Measurements from ENCODE around the gene MMP23B. TPM values are rescaled to one million over a fixed set of nuclear protein-coding genes. Genes with fewer than 3 reads are reported as not detected.

The MMP23B gene
- total and polyA plus RNA-seq, 2 experiments from 2014 or later, result 15.8 to 16.2 TPM

DNA sequence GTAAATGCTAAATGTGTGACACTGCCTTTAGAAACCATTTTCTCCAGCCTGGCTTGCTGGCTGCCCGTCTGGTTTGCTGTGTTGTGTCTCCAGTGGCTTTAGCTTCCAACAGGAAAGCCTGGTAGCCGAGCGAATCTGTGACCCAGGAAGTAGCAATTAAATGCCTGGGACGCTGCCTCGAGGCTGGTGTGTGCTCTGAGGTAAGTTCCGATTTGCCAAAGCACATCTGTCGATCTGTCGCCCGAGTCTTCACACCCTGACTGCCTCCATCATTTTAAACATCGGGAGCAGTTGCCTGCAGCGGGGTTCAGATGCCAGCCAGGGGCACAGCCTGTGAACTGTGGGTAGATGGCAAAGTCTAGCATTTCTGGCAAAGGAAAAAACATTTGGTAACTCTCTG is 14.5 kb upstream of the MMP23B start:
- Mint-ChIP-seq H3K27me3 (ENCODE audit: insufficient read depth, low read depth, poor library complexity) (peaks cover 13% of the 10 kb centered on the region), H3K27ac (no peak overlapping the region), H3K9me3 (no peaks in the 10 kb centered on the region), H3K4me3 (peak overlapping the region; percentile 80), H3K4me1 (peaks cover 12% of the 10 kb centered on the region), H3K36me3 (ENCODE audit: low read depth) (peaks cover 2% of the 10 kb centered on the region; the same call in 2 of the 3 replicates)
- Histone ChIP-seq H3K27me3 (ENCODE audit: insufficient read depth) (no peaks in the 10 kb centered on the region), H3K4me1 (ENCODE audit: insufficient read depth) (peaks cover 6% of the 10 kb centered on the region; the same call in 1 of the 2 replicates), H3K4me2 (no peak overlapping the region), H3K4me3 (no peak overlapping the region), H3K9me2 (ENCODE audit: insufficient read depth) (no peaks in the 10 kb centered on the region), H4K20me1 (replicated peaks; ENCODE audit: insufficient read depth) (peaks cover 11% of the 10 kb centered on the region), H2AFZ (no peak overlapping the region), H3K79me2 (replicated peaks; ENCODE audit: insufficient read depth) (peaks cover 16% of the 10 kb centered on the region; the same call in 1 of the 2 replicates), H3K27ac (ENCODE audit: low read depth) (no peak overlapping the region), H3F3A (replicated peaks; ENCODE audit: low read depth) (peaks cover 4% of the 10 kb centered on the region; the same call in 1 of the 2 replicates), H3K36me3 (ENCODE audit: insufficient read depth) (no peaks in the 10 kb centered on the region)
- no peak for DNase-seq (ENCODE audit: low spot score)
- ATAC-seq, result no peak
- TF ChIP-seq ZNF114 (CRISPR knock-in tag; IDR thresholded peaks at IDR 0.05), result no peak

DNA sequence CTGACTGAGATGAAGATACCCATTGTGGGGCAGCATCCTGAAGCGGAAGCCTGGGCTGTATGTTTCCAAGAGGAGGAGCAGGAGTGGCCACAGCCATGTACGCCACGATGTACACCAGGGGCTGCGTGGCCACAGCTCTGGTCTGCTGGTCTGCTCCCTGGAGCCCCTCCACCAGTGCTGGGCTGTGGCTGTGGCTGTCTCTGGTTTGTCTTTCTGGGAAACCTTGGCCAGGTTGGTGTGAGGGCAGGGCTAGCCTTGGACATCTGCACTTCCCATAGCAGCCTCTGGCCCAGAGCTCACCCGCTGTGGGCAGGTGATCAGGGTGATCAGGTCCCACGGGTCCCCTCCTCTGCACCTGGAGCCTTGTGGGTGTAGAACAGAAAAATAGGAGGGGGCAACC is 14.0 kb upstream of the MMP23B start:
- Histone ChIP-seq H3K4me2 (no peak overlapping the region), H3K9me2 (ENCODE audit: insufficient read depth) (no peaks in the 10 kb centered on the region), H3F3A (replicated peaks; ENCODE audit: low read depth) (peaks cover 4% of the 10 kb centered on the region; the same call in 1 of the 2 replicates), H3K4me3 (no peak overlapping the region), H3K36me3 (ENCODE audit: insufficient read depth) (no peaks in the 10 kb centered on the region), H3K27ac (ENCODE audit: low read depth) (no peak overlapping the region), H3K4me1 (ENCODE audit: insufficient read depth) (peaks cover 6% of the 10 kb centered on the region; the same call in 1 of the 2 replicates), H3K27me3 (ENCODE audit: insufficient read depth) (no peaks in the 10 kb centered on the region), H4K20me1 (replicated peaks; ENCODE audit: insufficient read depth) (peaks cover 11% of the 10 kb centered on the region), H3K79me2 (replicated peaks; ENCODE audit: insufficient read depth) (peaks cover 16% of the 10 kb centered on the region; the same call in 1 of the 2 replicates), H2AFZ (no peak overlapping the region)
- Mint-ChIP-seq H3K4me3 (peak overlapping the region; percentile 80; the same call in 2 of the 3 replicates), H3K4me1 (peaks cover 12% of the 10 kb centered on the region), H3K9me3 (no peaks in the 10 kb centered on the region; the same call in 2 of the 3 replicates), H3K27me3 (ENCODE audit: insufficient read depth, low read depth, poor library complexity) (peaks cover 13% of the 10 kb centered on the region), H3K36me3 (ENCODE audit: low read depth) (peaks cover 2% of the 10 kb centered on the region; the same call in 2 of the 3 replicates), H3K27ac (no peak overlapping the region)
- no peak for DNase-seq (ENCODE audit: low spot score)
- no peak for ATAC-seq
- no peak for TF ChIP-seq JUNB (IDR thresholded peaks at IDR 0.05; ENCODE audit: unreplicated experiment)
- TF ChIP-seq, protein P1, sequence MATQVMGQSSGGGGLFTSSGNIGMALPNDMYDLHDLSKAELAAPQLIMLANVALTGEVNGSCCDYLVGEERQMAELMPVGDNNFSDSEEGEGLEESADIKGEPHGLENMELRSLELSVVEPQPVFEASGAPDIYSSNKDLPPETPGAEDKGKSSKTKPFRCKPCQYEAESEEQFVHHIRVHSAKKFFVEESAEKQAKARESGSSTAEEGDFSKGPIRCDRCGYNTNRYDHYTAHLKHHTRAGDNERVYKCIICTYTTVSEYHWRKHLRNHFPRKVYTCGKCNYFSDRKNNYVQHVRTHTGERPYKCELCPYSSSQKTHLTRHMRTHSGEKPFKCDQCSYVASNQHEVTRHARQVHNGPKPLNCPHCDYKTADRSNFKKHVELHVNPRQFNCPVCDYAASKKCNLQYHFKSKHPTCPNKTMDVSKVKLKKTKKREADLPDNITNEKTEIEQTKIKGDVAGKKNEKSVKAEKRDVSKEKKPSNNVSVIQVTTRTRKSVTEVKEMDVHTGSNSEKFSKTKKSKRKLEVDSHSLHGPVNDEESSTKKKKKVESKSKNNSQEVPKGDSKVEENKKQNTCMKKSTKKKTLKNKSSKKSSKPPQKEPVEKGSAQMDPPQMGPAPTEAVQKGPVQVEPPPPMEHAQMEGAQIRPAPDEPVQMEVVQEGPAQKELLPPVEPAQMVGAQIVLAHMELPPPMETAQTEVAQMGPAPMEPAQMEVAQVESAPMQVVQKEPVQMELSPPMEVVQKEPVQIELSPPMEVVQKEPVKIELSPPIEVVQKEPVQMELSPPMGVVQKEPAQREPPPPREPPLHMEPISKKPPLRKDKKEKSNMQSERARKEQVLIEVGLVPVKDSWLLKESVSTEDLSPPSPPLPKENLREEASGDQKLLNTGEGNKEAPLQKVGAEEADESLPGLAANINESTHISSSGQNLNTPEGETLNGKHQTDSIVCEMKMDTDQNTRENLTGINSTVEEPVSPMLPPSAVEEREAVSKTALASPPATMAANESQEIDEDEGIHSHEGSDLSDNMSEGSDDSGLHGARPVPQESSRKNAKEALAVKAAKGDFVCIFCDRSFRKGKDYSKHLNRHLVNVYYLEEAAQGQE (IDR thresholded peaks at IDR 0.05; ENCODE audit: unreplicated experiment), result no peak
- TF ChIP-seq EZH2phosphoT487 (IDR thresholded peaks at IDR 0.05; ENCODE audit: unreplicated experiment), result no peak
- TF ChIP-seq POLR2AphosphoS5 (IDR thresholded peaks at IDR 0.05; ENCODE audit: low read depth), result no peak
- TF ChIP-seq, protein P2, sequence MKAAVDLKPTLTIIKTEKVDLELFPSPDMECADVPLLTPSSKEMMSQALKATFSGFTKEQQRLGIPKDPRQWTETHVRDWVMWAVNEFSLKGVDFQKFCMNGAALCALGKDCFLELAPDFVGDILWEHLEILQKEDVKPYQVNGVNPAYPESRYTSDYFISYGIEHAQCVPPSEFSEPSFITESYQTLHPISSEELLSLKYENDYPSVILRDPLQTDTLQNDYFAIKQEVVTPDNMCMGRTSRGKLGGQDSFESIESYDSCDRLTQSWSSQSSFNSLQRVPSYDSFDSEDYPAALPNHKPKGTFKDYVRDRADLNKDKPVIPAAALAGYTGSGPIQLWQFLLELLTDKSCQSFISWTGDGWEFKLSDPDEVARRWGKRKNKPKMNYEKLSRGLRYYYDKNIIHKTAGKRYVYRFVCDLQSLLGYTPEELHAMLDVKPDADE (IDR thresholded peaks at IDR 0.05), result no peak
- TF ChIP-seq, protein P3, sequence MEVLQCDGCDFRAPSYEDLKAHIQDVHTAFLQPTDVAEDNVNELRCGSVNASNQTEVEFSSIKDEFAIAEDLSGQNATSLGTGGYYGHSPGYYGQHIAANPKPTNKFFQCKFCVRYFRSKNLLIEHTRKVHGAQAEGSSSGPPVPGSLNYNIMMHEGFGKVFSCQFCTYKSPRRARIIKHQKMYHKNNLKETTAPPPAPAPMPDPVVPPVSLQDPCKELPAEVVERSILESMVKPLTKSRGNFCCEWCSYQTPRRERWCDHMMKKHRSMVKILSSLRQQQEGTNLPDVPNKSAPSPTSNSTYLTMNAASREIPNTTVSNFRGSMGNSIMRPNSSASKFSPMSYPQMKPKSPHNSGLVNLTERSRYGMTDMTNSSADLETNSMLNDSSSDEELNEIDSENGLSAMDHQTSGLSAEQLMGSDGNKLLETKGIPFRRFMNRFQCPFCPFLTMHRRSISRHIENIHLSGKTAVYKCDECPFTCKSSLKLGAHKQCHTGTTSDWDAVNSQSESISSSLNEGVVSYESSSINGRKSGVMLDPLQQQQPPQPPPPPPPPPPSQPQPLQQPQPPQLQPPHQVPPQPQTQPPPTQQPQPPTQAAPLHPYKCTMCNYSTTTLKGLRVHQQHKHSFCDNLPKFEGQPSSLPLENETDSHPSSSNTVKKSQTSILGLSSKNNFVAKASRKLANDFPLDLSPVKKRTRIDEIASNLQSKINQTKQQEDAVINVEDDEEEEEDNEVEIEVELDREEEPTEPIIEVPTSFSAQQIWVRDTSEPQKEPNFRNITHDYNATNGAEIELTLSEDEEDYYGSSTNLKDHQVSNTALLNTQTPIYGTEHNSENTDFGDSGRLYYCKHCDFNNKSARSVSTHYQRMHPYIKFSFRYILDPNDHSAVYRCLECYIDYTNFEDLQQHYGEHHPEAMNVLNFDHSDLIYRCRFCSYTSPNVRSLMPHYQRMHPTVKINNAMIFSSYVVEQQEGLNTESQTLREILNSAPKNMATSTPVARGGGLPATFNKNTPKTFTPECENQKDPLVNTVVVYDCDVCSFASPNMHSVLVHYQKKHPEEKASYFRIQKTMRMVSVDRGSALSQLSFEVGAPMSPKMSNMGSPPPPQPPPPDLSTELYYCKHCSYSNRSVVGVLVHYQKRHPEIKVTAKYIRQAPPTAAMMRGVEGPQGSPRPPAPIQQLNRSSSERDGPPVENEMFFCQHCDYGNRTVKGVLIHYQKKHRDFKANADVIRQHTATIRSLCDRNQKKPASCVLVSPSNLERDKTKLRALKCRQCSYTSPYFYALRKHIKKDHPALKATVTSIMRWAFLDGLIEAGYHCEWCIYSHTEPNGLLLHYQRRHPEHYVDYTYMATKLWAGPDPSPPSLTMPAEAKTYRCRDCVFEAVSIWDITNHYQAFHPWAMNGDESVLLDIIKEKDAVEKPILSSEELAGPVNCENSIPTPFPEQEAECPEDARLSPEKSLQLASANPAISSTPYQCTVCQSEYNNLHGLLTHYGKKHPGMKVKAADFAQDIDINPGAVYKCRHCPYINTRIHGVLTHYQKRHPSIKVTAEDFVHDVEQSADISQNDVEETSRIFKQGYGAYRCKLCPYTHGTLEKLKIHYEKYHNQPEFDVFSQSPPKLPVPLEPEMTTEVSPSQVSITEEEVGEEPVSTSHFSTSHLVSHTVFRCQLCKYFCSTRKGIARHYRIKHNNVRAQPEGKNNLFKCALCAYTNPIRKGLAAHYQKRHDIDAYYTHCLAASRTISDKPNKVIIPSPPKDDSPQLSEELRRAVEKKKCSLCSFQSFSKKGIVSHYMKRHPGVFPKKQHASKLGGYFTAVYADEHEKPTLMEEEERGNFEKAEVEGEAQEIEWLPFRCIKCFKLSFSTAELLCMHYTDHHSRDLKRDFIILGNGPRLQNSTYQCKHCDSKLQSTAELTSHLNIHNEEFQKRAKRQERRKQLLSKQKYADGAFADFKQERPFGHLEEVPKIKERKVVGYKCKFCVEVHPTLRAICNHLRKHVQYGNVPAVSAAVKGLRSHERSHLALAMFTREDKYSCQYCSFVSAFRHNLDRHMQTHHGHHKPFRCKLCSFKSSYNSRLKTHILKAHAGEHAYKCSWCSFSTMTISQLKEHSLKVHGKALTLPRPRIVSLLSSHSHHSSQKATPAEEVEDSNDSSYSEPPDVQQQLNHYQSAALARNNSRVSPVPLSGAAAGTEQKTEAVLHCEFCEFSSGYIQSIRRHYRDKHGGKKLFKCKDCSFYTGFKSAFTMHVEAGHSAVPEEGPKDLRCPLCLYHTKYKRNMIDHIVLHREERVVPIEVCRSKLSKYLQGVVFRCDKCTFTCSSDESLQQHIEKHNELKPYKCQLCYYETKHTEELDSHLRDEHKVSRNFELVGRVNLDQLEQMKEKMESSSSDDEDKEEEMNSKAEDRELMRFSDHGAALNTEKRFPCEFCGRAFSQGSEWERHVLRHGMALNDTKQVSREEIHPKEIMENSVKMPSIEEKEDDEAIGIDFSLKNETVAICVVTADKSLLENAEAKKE (CRISPR knock-in tag; IDR thresholded peaks at IDR 0.05), result no peak
- TF ChIP-seq ZNF114 (CRISPR knock-in tag; IDR thresholded peaks at IDR 0.05), result no peak
- TF ChIP-seq ZNF331 (CRISPR knock-in tag; IDR thresholded peaks at IDR 0.05; ENCODE audit: low read depth), result no peak

Measured in GM23338 (cell line).